OCI-LY3 (cell line): ENCODE results near the gene AKR1B15.
"Not testable (repeated sequence)": the region's sequence is repeated elsewhere in the genome, so short reads cannot be mapped to it uniquely, and the experiment has no call there.

Experiments
- H2AFZ ChIP-seq: fragments of 200-600, 300-600 bp; shearing (Covaris generic); 2 replicates; pipeline ENCODE4 v1.6.0; 2014; ENCODE audit warnings: antibody characterized with exemption, low read depth, low read length
- H3K27ac ChIP-seq: fragments of 200-600, 300-600 bp; sonication (generic); 2 replicates; pipeline ENCODE4 v1.5.1; 2014; ENCODE audit warnings: mild to moderate bottlenecking, low read length, moderate library complexity, mixed read lengths
- H3K27me3 ChIP-seq: fragments of 200-600, 300-600 bp; sonication (generic); 2 replicates; pipeline ENCODE4 v1.6.1; 2014; ENCODE audit warnings: low read depth, low read length, mixed read lengths
- H3K36me3 ChIP-seq: fragments of 200-600, 300-600 bp; sonication (generic); replicated peaks from 2 replicates; pipeline ENCODE3; 2014; ENCODE audit warnings: low read depth, low read length, mixed read lengths
- H3K4me1 ChIP-seq: fragments of 300-600, 200-600 bp; sonication (generic); 2 replicates; pipeline ENCODE4 v1.6.1; 2014; ENCODE audit warnings: low read length, mixed read lengths
- H3K4me2 ChIP-seq: fragments of 200-600, 300-600 bp; sonication (generic); 2 replicates; pipeline ENCODE4 v1.6.1; 2014; ENCODE audit warnings: low read length, mixed read lengths
- H3K4me3 ChIP-seq: fragments of 300-600, 200-600 bp; sonication (generic); 2 replicates; pipeline ENCODE4 v1.5.1; 2014; ENCODE audit warnings: antibody characterized with exemption, mild to moderate bottlenecking, low read length, moderate library complexity
- H3K79me2 ChIP-seq: fragments of 300-600, 200-600 bp; shearing (Covaris generic); 2 replicates; pipeline ENCODE4 v1.6.1; 2014; ENCODE audit warnings: mild to moderate bottlenecking, low read length, mixed read lengths
- H3K9ac ChIP-seq: fragments of 300-600, 200-600 bp; shearing (Covaris generic); 2 replicates; pipeline ENCODE4 v1.6.0; 2014; ENCODE audit warnings: mild to moderate bottlenecking, low read length, moderate library complexity
- H3K9me3 ChIP-seq: fragments of 200-600, 300-600 bp; shearing (Covaris generic); 2 replicates; pipeline ENCODE4 v1.6.1; 2014; ENCODE audit warnings: low read length, mixed read lengths; ENCODE audit not compliant: insufficient read depth
- H4K20me1 ChIP-seq: fragments of 200-600, 300-600 bp; sonication (generic); 2 replicates; pipeline ENCODE4 v1.6.1; 2016; ENCODE audit warnings: low read length, mixed read lengths; ENCODE audit not compliant: insufficient read depth
- CTCF ChIP-seq: fragments of 200-600, 300-600 bp; sonication (generic); IDR thresholded peaks from 2 replicates; pipeline ENCODE4 v1.5.1; 2014; ENCODE audit warnings: antibody characterized with exemption, low read length, low read depth
- EZH2phosphoT487 ChIP-seq: fragments of 200-600 bp; shearing (Covaris generic); IDR thresholded peaks from 2 replicates; pipeline ENCODE4 v1.6.1; 2018; ENCODE audit warnings: antibody characterized with exemption, mixed run types, low read depth

AKR1B15 gene

DNA sequence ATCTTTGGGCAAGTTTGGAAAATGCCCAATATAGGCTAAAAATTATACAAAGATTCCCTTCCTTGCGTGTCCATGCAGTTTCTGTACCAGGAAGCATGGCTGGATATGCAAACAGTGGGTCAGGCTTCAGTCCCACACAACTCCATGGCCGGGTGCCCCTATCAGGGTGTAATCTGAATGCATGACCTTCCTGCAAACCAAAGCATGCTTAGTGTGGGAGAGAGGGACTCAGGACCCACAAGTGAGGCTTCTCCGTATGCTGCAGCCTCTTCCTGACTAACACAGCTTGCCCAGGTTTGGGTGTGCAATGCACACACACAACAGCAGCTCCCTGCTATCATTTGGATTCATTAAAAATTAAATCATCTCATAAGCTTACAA lies 13.0 kb upstream of the AKR1B15 start:
- Histone ChIP-seq H3K4me2 (no peak overlapping the region), H3K27me3 (peaks cover 11% of the 10 kb centered on the region; the same call in 1 of the 2 replicates), H2AFZ (no peak overlapping the region), H3K36me3 (no peaks in the 10 kb centered on the region), H3K9me3 (no peaks in the 10 kb centered on the region), H4K20me1 (no peaks in the 10 kb centered on the region), H3K4me3 (no peak overlapping the region), H3K79me2 (no peaks in the 10 kb centered on the region), H3K4me1 (no peaks in the 10 kb centered on the region), H3K27ac (no peak overlapping the region), H3K9ac (no peak overlapping the region)
- no peak for TF ChIP-seq EZH2phosphoT487

- not testable (repeated sequence) for H3K27ac ChIP-seq, H3K4me2 ChIP-seq, H2AFZ ChIP-seq, H3K9ac ChIP-seq, H3K4me1 ChIP-seq, H3K9me3 ChIP-seq, H3K4me3 ChIP-seq, H4K20me1 ChIP-seq, H3K36me3 ChIP-seq, H3K79me2 ChIP-seq
- H3K27me3 ChIP-seq = peaks cover 18% of the 10 kb centered on the region; the same call in 1 of the 2 replicates
These were observed 12.4 kb upstream of the AKR1B15 start for GRCh38 chr7:134536558-134536957.

DNA sequence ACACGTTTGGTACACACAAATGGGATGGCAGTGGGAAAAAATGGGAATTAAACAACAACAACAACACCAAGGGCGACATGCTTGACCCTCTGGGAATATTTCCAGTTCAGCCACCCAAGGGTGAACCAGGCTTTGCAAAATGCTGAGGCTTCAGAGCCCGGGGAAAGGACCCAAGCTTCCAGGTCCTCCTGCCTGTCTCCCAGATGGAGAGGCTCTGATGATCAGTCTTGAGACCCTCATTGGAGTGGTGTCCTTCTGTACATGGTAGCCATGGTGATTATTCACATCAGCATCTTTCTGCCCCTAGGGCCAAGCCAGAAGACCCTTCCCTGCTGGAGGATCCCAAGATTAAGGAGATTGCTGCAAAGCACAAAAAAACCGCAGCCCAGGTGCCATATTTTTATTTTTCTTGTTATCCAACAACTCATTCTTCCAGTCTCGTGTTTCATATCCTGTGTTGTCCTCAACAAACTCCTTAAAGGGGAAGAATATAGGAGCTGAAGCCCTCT lies 11.6 kb upstream of the AKR1B15 start:
- H2AFZ ChIP-seq, H3K9me3 ChIP-seq, H3K4me1 ChIP-seq, H3K79me2 ChIP-seq, H3K27ac ChIP-seq, H3K4me3 ChIP-seq, H3K4me2 ChIP-seq, H3K9ac ChIP-seq, H3K36me3 ChIP-seq, H4K20me1 ChIP-seq: not testable (repeated sequence)
- H3K27me3 ChIP-seq = peaks cover 19% of the 10 kb centered on the region; the same call in 1 of the 2 replicates

DNA sequence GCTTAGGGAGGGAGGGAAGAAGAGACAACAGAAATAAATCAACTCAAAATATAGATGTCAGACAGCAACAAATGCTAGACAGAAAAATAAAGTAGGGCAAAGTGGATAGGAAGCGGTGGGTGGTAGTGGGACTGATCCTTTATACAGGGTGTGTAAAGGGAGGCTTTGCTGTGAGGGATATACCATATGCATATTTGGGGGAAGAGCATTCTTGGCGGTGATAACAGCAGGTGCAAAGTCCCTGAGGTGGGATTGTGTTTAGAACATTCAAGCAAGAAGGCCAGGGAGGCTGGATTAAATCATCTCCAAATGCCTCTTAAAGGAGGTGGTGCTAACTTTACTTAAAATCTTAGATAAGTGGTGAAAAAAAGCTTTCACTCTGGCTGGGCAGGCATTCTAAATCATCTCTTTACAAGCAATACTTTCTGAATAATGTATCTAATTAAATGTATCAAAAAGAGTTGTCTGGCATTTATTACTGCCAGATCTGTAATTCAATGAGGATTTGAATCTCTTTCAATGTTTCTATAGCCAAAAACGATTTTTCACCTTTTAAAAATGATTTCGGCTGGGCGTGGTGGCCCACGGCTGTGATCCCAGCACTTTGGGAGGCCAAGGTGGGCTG lies 9.4 kb upstream of the AKR1B15 start:
- Histone ChIP-seq H4K20me1 (no peaks in the 10 kb centered on the region), H3K79me2 (no peaks in the 10 kb centered on the region), H3K4me2 (no peak overlapping the region), H3K4me1 (no peaks in the 10 kb centered on the region), H3K9ac (no peak overlapping the region), H3K4me3 (no peak overlapping the region), H2AFZ (no peak overlapping the region), H3K36me3 (no peaks in the 10 kb centered on the region), H3K27me3 (peaks cover 19% of the 10 kb centered on the region; the same call in 1 of the 2 replicates), H3K9me3 (no peaks in the 10 kb centered on the region), H3K27ac (no peak overlapping the region)
- TF ChIP-seq EZH2phosphoT487 (no peak), CTCF (no peak)

DNA sequence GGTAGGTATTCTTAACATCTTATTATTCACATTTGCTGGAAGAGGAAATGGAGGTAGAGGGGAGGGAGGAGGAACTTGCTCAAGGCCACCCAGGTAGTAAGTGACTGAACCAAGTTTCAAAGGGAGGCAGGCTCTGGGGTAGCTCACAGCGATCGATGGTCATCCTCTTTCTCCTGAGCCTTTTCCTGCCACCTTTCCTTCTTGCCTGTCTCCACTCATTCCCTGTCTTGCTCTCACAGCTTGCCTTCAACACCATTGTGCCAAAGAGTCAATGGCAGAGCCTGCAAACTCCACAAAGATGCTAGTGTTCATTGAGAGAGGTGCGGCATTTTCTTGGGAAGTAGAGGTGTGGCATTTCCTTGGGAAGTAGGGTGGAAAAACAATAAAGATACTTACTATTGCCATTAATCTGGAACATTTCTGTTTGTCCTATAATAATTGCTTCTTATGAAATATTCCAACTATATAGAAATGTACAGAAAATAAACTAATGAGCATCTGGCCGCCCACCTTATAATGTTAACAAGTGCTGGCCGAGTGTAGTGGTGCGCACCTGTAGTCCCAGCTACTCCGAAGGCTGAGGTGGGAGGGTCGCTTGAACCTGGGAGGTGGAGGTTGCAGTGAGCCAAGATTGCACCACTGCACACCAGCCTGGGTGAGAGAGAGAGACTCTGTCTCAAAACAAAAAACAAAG lies 7.3 kb upstream of the AKR1B15 start:
- H3K4me3 ChIP-seq, H3K4me2 ChIP-seq, H3K9me3 ChIP-seq, H2AFZ ChIP-seq, H3K36me3 ChIP-seq, H3K9ac ChIP-seq, H3K27ac ChIP-seq, H4K20me1 ChIP-seq, H3K4me1 ChIP-seq, H3K79me2 ChIP-seq: not testable (repeated sequence)
- peaks cover 22% of the 10 kb centered on the region; the same call in 1 of the 2 replicates for H3K27me3 ChIP-seq
